ENCODE results near the gene SEC22B.
"Not testable (repeated sequence)": the region's sequence is repeated elsewhere in the genome, so short reads cannot be mapped to it uniquely, and the experiment has no call there.

The SEC22B gene

DNA sequence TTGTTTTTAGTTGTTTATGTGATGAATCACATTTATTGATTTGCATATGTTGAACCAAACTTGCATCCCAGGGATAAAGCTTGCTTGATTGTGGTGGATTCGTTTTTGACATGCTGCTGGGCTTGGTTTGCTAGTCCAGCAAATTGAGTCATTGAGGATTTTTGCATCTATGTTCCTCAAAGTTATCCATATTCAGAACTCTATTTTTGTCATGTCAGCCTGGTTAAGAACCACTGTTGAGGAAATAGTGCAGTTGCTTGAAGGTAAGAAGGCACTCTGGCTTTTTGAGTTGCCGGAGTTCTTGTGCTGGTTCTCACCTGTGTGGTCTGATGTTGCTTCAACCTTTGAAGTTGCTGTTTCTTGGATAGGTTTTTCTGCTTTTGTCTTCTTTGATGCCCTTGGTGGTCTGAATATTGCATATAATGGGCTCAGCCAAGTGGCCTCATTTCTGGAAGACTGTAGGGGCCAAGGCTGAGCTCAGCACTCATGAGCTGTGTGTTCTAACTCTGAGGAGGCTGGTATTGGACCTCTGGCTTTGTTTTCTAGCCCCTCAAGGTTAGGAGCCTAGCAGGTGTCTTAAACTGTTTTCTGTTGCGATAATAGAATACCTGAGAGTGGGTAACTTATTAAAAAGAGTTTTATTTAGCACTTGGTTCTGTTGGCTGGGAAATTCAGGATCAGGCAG lies 26.0 kb downstream of the SEC22B start:
- not testable (repeated sequence) for H3K27ac ChIP-seq

DNA sequence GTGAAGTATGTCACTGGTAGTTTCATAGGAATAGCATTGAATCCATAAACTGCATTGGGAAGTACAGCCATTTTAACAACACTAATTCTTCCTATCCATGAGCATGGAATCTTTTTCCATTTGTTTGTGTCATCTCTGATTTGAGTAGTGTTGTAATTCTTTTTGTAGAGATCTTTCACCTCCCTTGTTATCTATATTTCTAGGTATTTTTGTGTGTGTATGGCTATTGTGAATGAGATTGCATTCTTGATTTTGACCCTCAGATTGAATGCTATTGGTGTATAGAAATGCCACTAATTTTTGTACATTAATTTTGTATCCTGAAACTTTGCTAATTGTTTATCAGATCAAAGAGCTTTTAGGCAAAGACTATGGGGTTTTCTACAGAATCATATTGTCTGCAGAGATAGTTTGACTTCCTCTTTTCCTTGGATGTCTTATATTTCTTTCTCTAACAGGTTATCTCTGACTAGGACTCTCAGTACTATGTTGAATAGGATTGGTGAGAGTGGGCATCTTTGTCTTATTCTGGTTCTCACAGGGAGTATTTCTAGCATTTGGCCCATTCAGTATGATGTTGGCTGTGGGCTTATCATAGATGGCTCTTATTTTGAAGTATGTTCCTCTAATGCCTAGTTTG lies 26.8 kb downstream of the SEC22B start:
- not testable (repeated sequence) for H3K27ac ChIP-seq

DNA sequence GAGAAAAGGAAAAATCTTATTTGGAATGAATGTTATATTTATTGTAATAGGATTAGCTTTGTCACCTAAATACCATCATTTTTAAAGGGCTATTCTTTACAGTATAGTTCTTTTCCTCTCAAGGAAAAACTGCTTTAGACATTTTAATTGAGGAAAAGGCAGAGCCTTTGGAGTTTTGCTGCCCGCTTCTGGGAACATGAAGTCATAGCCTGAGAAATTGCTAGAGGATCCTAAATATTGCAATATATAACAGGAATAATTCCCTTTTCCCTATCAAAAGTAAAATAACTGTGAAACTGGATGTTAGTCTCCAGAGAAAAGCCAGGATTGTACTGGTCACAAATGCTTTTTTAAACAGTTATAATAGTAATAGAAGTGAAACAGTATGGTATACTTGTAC lies 30.5 kb downstream of the SEC22B start:
- not testable (repeated sequence) for H3K27ac ChIP-seq

DNA sequence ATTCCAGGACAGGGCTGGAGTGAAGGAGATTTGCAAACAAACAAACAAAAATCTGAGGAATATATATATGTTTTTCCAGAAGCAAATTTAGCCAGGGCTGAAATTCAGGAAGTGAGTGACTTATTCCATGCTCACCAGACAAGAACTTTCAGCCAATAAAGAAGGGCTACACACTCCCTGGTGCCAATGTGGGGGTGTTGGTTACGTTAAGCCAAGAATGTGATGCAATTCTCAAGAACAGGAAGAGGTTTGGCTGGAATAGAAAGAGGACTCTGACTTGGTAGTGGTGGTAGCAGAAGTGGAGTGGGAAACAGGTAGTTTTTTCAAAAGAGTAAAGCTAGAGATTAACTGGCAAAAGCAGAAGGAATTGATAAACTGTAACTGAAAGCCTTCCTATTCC lies 31.7 kb downstream of the SEC22B start:
- H3K27ac ChIP-seq: not testable (repeated sequence)

DNA sequence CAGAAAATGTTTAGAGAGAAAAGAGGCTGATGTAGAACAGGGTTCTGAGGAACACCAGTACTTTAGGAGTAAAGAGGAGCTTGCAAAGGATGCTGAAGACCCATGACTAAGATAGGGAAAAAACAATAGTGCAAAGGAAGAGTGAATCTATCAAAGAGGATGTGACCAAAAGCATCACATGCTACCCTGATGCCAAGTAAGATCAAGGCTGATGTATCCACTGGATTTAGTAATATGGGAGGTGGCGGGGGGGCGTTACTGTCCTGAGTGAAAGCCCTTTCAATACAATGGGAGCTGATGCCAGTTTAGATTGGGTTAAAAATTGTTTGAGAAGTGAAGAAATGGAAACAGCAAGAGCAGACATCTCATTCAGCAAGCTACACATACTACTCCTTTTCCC lies 32.2 kb downstream of the SEC22B start:
- H3K27ac ChIP-seq: not testable (repeated sequence)

DNA sequence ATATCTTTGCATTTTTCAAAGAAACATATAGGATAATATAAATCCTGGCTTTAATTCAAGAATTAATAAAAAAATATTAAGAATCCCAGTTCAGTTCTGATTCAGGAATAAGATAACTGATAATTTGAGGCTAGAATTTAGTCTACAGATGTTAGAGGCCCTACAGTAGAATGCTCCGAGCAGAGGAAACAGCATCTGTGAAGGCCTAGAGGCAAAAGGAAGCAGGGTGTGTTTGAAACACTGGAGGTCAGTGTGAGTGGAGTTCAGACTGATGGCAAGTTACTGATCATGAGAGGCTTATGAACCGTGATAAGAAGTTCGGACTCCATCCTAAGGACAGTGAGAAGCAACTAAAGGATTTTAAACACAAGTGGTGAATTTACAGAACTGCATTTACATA lies 33.0 kb downstream of the SEC22B start:
- not testable (repeated sequence) for H3K27ac ChIP-seq

DNA sequence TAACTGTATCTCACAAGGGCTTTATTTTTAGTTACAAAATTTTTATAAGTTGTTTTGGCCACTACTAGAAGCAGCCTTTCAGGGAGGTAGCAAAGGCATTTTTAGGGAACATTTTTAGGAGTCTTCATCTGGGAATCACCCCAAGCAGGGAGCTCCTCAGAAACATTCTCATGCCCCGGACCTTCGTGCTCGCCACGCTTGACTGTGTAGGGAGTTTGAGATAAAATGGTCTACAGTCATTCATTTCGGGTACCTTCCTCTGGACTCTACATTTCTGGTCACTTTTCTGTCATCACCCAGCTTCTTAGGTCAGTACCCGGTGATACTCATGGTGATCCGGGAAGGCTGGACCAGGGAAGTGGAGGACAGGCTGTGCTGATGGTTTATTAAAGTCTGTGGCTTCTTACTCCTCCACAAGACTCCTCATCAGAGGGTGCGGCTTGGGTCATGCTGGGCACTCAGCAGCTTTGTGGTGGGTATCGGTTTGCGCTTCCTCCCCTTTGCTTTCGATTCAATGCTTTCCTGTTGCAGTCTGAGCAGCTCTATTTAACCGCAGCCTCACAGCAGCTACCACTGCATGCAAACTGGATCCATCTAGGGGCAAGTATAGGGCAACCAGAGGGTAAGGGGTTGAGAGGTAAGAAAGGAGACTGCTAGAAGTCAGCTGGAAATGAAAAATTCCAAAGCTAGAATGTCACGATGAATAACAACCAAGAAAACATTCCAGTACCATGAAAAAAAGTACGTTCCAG lies 33.6 kb downstream of the SEC22B start:
- H3K27ac ChIP-seq: not testable (repeated sequence)

DNA sequence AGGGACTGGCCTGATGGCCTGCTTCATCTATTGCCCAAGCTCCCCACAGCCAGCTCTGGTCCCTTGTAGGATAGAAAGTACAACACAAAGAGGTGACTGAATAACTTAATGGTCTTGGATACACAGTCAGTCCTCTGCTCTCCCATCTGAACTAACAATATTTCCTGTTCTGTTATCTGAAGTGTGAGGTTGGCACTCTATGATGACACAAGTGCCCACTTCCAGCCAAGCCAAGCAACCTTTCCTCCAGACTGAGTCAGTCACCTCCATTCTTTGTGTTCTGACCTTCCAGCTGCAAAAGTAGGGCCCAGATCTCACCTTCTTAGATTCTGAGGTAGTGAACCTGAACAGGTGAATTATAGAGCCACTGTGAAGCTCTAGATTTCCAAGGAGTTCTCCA lies 34.5 kb downstream of the SEC22B start:
- not testable (repeated sequence) for H3K27ac ChIP-seq

DNA sequence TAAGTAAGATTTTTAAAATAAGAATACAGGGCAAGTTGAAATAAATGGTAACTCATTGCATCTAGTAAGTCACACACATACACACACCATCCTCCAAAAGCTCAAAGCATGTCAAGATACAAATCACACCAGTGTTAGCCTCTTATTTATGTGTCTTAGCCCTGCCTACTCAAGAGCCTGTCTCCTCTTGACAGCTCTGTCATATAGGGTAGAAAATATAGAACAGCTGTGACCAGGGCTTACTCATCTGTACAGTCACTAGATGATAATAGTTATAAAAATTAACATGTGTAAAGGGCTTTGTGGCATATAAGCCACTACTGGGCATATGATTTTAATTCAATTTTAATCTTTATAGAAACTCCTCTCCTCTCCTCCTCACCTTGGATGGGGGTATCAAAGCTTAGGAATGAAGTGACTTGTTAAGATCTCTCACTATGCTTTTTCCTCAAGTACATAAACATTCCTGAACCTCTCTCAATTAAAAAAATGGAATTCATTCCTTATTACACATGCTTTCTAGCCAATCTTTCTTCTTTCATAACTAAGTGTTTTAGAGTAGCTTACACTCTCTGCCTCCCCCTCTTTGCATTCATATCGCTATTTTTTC lies 35.6 kb downstream of the SEC22B start:
- H3K27ac ChIP-seq: not testable (repeated sequence)

DNA sequence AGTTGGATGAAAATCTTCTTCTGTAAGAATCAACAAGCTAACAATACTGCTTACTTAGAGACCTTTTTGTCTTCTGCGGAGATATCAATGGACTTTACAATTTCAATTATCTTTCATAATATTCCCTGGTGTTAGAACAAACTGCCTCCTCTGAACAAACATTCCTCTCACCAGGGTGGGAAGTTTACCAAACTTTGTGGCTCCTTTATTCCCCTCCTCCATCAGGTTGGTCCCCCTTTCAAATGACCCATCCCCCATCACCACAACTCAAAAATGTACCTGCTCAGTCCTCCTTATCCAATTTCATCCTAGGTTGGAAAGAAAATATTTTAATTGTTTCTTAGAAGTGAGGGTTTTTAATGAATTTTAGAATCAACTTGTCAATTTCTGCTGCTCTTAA lies 40.2 kb downstream of the SEC22B start:
- not testable (repeated sequence) for H3K27ac ChIP-seq

DNA sequence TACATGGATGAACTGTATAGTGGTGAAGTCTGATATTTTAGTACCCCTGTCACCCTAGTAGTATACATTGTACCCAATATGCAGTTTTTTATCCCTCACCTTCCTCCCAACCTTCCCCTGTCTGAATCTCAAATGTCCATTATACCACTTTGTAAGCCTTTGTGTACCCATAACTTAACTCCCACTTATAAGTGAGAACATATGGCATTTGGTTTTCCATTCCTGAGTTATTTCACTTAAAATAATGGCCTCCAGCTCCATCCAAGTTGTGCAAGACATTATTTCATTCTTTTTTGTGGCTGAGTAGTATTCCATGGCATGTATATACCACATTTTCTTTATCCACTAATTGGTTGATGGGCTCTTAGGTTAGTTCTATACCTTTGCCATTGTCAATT lies 42.4 kb downstream of the SEC22B start:
- not testable (repeated sequence) for H3K27ac ChIP-seq

DNA sequence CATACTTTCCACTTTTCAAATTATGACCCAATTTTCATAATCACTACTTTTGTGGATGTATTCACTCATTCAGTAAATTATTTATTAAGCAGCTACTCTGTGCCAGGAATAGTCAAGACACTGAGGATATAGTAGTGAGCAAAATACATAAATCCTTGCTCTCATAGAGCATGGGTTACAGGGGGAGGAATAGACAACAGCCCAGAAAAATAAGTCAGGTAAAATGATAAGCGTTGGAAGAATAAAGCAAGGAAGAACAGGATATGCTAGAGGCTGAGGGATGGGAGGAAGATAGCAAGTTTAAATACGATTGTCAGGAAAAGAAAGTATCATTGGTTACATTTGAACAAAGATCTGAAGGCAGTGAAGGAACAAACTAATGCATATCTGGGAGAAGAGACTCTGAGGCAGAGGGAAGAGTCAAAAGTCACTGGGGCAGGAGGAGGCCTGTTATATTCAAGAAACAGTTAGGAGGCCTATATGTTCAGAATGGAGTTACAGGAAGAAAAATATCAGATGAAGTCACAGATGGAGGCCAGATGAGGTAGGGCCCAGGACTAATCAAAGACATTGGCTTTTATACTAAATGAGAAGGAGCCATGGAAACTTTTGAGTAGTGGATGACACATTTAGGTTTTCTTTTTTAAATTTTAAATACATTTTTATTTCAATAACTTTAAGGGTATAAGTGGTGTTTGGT lies 42.9 kb downstream of the SEC22B start:
- TF ChIP-seq ZFX (IDR thresholded peaks at IDR 0.05; ENCODE audit: borderline replicate concordance): no peak
- TF ChIP-seq, protein P1, sequence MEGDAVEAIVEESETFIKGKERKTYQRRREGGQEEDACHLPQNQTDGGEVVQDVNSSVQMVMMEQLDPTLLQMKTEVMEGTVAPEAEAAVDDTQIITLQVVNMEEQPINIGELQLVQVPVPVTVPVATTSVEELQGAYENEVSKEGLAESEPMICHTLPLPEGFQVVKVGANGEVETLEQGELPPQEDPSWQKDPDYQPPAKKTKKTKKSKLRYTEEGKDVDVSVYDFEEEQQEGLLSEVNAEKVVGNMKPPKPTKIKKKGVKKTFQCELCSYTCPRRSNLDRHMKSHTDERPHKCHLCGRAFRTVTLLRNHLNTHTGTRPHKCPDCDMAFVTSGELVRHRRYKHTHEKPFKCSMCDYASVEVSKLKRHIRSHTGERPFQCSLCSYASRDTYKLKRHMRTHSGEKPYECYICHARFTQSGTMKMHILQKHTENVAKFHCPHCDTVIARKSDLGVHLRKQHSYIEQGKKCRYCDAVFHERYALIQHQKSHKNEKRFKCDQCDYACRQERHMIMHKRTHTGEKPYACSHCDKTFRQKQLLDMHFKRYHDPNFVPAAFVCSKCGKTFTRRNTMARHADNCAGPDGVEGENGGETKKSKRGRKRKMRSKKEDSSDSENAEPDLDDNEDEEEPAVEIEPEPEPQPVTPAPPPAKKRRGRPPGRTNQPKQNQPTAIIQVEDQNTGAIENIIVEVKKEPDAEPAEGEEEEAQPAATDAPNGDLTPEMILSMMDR (IDR thresholded peaks at IDR 0.05): no peak
- no peak overlapping the region for H3K27ac ChIP-seq

DNA sequence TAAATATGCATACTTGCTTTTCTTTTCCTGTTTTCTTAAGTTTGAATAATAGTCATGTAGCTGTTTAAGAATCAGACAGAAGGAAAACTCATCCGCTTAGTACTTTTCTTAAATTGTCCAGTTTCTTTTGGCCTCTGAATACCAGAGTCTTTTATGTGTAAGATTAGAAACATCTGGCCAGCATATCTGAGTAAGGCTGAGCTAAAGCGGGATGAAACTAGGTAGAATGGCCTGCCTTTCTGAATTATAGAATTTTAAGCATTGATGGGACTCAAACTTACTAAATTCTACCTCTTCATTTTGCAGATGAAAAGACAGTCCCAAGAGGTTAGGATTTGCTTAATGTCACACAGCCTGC lies 43.9 kb downstream of the SEC22B start:
- not testable (repeated sequence) for H3K27ac ChIP-seq

DNA sequence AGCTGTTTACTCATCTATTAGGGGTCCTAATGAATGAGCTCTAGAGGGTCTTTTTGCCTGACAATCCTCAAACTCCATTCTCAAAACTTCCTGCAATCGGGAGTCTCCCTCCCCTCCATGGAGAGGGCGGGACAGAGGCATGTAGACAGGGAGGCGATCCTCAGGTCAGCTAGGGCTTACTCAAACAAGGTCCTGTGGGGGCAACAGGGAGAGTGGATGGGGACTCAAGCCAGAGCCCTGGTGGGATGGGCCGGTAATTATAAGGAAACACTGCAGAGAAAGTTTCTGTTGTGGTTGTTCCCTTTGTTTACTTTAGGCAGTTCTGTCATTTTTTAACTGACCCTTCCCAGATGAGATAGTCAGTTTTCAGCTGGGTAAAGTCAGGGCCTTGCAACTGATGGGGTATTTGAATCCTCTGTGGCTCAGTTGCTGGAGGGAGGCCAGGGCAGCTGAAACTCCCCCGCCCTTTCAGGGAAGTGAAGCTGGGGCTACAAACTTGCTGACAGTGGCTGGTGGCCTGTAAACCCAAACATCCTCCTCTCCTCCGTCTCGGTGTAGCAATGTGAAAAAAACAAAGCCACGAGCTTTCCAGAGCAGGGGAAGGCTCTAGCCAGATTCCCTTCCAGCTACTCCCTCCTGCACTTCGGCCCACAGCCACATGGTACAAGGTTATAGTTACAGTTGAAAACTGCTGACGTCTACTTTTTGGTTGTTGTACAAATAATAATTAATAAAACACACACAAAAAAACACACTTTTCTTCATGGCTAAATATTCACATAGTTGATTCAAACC lies 44.5 kb downstream of the SEC22B start:
- not testable (repeated sequence) for H3K27ac ChIP-seq

DNA sequence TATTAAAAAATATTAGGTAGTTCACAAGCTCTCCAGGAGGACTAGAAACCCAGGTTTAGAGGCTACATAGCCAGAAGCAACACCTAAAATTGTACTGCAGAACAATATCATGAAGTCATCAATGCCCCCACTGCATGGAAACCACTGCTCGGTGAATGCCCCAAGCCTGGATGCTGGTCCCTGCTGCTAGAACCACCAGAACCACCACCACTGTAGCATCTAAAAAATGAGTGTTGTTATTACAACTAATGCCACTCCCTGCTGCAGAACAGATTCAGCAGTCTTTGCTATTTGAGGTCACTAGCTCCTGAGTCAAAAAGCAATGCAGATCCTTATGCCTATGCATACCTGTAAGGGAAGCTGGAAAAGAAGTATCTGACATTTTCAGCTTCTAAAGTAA lies 48.4 kb downstream of the SEC22B start:
- not testable (repeated sequence) for H3K27ac ChIP-seq

DNA sequence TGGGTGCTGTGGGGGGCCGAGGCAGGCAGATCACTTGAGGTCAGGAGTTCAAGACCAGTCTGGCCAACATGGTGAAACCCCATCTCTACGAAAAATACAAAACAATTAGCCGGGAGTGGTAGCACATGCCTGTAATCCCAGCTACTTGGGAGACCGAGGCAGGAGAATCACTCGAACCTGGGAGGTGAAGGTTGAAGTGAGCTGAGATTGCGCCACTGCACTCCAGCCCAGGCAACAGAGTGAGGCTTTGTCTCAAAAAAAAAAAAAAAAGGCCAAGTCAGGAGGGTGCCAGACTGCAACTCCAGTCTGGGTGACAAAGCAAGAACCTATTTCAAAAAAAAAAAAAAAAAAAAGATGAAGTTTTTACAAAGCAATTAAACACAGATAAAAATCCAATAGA lies 50.1 kb downstream of the SEC22B start:
- not testable (repeated sequence) for H3K27ac ChIP-seq

DNA sequence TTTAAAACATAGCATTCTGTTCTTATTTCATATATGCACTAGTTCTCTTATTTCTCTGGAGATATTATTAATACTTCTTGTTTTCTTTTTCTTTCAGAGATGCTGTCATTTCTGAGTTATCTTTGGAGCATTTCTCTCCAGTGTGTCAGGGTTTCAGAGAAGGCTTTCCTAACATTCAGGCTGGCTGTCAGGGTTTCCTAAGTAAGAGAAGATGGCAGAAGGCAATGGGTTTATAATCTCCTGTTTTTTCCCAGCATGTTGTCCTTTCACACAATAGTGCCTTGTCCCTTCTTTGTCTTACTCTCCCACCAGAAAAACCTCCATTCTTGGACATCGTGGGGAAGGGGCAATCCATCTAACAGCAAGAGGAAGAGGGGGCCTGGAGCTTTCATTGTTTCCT lies 51.7 kb downstream of the SEC22B start:
- not testable (repeated sequence) for H3K27ac ChIP-seq

DNA sequence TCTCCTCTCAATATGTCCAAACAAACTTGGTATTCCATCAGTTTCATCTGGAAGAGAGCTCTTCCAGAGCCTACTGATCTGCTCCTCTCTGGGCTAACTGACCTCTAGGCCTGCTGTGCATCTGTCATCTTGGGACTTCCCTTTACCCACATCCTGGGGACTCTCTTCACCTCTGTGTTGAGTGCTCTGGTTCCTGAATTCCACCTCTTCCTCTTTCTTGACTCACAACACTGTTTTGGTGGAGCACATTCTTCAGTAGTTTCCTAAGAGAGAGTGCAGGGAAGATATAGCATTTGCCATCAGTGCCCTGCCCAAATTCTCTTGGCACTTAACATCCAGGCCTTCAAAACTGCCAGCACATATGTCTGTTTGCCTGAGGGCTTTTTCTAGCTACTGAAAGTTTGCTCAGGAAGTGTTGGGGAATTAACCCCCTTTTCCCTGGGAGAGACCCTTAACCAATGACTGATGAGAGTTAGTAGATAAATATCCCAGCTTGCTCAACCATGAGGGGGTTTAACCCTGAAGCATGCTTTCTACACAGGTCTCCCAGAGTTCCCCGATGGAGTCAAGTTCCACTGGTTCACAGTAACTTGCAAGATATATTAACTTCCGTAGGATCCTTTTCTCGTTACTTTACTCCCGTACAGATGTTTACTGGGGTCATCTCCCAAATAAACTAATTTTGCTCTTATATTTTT lies 52.4 kb downstream of the SEC22B start:
- H3K27ac ChIP-seq: not testable (repeated sequence)

All from 22Rv1 (cell line).